GM18867 (cell line): Measurements from ENCODE around the gene SLC4A11.
A peak's percentile ranks its signal among the peaks of the same experiment; 100 is the strongest.
"Not testable (repeated sequence)": the region's sequence is repeated elsewhere in the genome, so short reads cannot be mapped to it uniquely, and the experiment has no call there.

ENCODE experiments used
- ATAC-seq: cut with Tn5 transposase; IDR thresholded peaks from one replicate; pipeline ENCODE4 v1.9.1; 2021; ENCODE audit warnings: mild to moderate bottlenecking, moderate library complexity; ENCODE audit not compliant: unreplicated experiment

The SLC4A11 gene

DNA sequence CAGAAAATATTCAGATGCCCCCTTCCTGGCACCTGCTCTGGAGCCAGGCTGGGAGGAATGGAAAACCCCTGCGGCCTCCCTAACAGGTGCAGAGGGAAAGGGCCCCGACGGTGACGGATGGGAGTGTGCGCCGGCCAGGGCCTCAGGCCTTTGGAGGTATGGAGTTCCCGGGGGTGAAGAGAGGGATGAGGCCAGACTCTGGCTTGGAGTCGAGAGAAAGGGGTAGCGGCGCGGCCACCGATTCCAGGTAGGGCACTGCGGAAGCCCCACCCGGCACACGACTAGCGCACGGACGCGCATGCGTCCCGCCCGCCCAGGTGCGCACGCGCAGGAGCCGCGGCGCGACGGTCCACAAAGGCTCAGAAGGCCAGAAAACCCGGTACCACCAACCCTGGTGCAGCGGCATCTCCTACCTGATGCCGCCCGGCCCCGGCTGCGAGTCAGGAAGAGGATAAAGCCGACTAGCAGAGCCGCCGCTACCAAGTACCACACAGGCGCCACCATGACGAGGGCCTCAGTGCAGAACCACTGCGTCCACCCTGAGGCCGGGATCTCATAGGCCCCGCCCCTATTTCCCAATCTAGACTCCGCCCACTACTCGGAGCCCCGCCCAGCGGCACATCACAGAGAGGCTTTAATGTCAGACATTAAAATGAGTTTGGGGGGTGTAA is 34.7 kb downstream of the SLC4A11 start, which contains the start of gene DDRGK1:
TSS of gene DDRGK1 (minus strand) at position 559 of the 671 bp plus-strand sequence. CDS start at position 504, 55 bp downstream.
- peak; percentile 79 for ATAC-seq

DNA sequence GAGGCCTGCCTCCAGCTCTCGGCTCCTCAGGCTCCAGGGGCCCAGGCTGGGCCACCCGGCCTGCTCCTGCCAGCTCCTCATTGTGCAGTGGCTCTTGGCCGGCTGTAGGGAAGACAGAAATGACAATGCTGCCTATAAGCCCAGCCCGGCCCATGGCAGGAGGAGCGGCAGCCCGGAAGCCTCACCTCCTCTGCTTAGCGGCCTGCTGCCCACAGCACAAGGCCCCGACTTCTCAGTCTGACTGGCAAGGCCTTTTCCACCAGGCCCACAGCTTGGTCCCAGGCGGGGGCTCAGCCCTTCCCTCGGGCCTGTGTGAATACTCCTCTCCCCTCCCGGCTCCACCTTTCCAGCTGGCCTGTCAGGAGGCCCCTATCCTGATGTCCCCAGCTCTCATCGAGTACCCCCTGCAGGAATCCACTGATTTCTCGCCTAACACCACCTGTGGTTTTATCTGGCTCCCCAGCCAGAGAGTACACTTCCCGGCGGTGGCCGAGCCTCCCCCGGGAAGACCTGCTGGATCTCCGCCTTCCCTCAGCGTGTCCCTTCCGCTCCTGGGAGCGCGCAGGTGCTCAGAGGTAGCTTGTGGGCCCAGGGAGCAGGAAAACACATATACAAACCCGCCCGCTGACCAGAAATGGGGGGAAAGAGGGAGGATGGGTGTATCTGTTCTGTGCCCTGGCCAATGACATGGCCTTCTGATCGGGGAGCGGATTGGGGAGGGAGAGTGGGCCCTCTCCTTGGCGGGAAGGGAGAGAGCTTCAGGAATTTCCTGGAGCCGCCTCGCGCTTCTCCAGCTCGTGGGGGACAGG is 35.5 kb downstream of the SLC4A11 start:
- ATAC-seq = peak; percentile 11

DNA sequence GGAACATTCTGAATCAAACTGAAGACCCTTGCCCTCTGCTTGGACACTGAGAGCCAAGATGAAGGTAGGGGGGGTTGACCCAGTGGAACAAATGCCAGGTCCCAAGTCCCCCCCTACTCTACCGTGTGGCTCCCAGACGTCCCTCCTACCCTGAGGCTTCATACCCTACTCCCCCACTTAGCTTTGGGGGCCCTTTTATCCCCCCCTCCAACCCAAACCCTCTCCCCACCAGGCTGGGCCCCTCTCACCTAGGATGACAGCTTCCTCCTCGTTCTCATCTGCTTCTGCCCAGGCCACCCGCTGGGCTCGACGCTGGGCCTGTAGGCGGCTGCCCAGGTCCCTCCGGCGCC is 36.0 kb downstream of the SLC4A11 start:
- ATAC-seq = no peak

DNA sequence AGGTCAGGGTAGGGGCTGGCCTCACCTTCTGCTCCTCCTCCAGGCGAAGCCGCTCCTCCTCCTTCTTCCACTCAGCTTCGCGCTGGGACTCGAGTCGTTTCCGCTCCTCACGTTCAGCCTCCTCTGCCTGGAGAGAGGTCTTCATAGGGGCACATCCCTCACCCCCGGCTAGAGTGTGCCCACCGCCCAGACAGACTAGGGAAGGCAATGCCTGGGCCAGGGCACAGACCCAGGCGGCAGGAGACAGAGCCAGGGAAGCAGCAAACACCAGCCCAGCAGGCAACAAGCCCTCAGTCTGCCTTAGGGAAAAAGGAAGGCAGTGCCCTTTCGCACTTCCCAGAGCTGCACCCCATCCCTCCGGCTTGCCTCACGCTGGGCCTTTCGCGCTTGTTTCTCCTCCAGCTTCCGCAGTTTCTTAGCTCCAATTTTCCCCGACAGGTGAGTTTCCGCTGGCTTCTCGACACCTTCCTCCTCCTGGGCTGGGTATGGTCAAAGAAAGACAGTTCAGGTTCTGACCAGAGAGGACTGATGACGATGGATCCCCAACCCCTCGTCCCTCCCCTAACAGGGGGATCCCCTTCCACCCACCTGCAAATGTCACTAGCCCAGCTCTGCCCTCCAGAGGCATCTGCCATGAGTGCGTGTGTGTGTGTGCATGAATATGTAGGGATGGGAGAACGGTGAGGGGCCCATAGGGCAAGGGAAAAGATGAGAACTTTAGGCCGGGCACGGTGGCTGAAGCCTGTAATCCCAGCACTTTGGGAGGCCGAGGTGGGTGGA is 38.8 kb downstream of the SLC4A11 start:
- ATAC-seq = no peak

DNA sequence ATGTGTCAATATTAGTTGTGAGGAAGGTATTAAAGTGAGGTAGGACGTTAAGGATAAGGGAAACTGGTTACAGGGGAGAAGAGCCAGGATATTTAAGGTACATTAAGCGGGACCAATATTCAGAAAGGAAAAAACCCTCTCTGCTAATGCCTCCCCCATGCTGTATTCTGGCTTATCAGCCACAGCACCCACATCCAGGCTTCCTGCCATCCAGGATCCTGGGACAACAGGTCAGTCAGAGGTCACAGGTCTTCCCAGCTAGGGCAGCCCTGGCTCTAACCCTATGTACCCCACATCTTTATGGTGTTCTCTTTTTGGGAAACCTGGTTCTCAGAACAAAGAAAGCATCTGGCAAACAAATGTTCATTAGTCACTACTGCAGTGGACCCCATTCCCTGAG is 39.8 kb downstream of the SLC4A11 start:
- ATAC-seq = no peak

DNA sequence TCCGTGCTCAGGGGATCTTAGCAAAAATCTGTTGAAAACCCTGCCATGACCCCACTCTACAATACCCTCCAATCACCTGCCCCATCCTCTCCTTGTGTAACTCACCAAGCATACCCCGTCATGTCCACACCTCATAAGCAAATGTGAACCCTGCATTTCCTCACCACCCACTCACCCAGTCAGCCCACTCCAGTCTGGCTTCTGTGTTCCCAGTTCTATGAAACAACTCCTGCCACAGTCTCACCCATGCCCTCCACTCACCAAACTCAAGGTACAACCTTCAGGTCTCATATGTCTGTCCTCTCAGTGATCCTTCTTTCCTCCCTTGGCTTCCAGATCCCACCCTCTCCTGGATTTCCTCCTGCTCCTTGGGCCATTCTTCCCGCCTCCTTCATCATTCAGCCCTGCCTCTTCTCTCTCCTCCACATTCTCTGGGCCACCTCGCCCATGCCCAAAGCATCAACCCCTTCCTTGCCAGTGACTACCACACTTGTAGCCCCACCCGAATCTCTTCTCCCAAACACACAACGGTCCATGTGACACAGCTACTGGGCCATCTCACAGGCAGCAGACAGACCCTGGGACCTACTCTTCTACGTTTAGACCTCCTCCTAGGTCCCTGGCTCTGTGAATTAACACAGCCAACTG is 43.3 kb downstream of the SLC4A11 start:
- ATAC-seq = no peak

DNA sequence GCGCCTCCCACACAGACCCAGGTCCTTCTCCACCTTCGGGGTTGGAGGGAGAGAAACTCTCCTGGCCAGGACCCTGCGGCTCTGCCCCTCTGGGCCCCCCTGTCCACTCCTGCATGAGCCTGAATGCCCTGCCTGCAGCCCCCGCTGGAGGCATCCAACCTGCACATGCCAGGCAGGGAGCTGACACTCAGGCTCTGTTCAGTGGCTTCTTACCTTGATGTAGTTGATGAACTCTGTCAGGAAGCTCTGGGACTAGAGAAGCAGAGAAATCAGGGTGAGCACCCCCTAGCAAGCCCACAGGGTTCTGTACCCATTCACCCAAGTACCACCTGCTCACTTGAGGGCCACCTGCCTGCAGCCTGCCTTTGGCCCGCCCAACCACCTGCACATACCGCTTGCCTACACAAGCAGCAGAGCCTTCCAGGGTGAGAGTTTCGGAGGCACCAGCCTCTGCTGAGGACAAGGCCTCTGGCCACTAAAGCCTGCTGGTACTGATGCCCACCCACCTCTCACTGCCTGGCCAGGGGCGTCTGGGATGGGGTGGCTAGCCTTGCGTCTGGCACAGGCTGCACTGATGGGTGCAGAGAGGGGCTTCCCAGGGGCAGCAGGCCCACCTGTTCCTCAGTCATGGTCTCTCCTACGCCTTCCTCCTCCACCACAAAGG is 44.2 kb downstream of the SLC4A11 start:
- no peak for ATAC-seq

DNA sequence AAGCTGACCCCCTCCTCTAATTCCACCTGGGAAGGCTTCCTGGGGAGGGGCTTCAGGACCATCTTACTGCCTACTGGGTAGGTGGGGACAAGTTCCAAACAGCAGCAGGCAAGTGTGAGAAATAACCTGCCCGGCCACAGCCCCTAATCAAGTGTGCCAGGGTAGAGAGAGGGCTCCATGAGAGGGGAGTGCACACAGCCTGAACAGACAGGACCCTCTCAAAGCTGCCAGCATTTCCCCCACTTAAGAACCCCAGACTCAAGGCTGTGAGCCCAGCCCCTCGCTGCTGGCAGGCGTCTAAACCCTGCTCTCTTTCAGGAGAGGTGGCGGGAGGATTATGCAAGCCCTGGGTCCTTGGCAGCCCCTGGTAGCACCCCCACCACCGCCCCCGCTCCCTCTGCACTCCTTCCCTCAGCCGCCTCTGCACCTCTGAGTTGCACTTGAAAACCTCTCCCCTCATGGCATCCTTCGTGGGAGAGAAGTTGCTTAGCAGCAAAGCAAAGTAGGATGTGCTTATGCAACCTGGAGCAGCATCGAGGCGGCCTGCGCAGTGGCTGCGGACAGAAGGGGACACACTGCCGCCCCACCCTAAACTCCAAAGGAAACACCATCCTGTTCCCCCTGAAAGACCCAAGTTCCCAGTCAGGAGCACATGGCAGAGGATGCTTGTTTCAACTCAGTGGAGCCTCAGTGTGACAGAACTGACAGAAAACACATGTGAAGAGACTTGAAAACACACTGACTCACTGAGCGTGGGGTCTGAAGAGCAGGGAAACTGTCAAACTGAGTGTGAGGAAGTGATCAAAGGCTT is 45.0 kb downstream of the SLC4A11 start:
- no peak for ATAC-seq

DNA sequence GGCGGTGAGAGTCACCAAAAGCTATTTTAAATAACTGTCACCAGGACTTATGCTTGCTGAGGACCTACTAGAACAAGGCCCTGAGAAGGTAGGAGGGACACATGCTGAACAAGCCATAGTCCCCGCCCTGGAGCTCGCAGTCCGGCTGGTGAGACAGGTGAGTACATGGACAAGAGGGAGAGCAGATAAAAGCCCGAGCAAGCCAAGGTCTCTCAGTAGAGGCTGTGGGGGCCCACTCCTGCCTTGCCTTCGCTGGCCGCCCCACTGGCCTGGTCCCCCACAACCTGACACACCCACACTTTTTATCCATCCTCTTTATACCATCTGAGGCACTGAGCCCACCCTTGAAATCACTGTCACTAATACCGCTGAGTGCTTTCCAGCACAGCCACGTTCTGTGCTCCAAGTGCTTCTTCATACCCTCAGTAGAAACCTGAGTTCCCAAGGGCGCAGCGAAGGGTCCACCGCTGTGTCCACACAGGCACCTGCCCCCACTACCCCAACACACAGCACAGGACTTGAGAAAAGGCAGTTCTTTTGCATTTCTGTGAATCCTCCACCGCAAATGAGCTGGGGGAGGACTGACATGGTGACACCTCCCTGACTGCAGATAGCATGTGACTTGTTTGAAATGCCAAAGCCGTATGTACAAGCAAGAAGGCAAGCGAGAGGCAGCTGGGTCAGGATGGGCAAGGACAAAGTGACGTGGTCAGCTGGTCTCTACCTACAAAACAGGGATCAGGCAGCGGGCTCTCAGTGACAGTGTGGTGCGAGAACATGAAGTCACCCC is 46.6 kb downstream of the SLC4A11 start:
- no peak for ATAC-seq

DNA sequence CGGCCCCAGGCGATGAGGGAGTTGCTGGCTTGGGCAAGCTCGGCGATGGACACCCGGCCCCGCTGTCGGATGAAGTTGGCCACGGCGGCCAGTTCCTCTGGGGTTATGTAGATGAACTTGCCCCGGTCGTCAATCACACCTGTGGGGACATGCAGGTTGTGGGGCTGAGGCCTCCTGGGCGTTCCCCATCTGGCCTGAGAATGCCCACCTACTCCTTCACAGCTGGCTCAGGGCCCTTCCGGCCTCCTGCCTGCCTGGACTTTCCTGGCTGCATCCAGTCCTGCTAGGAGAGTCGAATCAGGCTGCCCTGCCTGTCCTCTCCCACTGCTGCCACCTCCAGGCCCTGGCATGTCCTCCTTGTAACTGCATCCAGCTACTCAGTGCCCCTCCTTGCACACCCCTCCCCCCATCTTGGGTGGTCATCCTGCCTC is 48.3 kb downstream of the SLC4A11 start:
- ATAC-seq = no peak

DNA sequence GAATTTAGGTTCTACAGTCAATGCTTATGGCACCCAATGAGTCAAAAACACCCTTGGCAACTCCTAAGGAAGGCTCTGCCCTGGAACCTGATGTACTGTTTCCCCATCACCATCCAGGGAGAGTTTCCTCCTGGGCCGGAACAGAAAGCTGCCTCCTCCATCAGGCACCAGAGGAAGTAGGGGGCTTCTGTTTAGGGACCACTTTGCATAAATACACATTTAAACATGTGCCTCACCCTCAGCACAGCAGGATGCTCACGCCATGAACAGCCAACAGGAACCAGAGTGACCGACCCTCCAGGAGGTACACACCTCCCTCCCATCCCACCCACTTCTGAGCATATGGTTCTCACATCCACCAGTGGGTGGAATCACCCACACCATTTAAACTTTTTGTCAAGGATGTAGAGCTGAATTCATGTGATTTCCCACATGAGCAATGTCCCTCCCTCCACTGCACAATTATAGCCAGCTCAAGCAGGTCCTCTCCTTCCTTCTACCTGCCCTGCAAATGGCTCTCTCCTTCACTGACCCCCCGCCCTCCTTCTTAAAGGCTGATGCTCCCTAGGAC is 49.3 kb downstream of the SLC4A11 start:
- ATAC-seq = no peak

DNA sequence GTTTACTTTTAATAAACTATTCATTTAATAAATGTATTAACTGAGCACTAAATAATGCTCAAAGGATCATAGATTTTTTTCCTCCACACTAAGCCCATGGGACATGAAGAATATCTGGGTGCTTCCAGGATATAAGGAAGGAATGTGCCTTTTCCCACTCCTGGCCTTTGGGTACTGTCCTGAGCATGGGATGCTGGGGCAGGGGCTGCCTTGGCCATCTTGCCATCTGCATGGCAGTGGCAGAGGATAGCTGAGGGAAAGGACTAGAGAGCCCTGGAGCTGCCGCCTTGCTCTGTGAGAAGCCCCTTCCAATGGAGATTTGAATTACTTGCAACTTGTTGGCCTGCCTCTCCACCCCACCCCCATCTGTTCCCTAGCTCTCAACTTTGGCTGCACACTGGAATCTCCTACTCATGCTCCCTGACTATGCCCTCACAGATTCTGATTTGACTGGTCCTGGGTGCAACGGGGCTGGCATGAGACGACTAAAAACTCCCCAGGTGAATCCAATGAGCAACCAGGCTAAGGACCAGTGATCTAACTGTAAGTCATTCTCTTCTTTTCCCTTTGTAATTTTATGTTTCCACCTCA is 50.1 kb downstream of the SLC4A11 start:
- ATAC-seq = no peak

DNA sequence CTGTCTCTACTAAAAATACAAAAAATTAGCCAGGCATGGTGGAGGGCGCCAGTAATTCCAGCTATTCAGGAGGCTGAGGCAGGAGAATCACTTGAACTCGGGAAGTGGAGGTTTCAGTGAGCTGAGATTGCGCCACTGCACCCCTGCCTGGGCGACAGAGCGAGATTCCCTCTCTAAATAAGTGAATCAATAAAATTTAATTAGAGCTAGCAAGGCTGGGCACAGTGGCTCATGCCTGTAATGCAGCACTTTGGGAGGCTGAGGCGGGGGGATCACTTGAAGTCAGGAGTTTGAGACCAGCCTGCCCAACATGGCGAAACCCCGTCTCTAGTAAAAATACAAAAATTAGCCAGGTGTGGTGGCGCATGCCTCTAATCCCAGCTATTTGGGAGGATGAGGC is 51.1 kb downstream of the SLC4A11 start:
- ATAC-seq = not testable (repeated sequence)

DNA sequence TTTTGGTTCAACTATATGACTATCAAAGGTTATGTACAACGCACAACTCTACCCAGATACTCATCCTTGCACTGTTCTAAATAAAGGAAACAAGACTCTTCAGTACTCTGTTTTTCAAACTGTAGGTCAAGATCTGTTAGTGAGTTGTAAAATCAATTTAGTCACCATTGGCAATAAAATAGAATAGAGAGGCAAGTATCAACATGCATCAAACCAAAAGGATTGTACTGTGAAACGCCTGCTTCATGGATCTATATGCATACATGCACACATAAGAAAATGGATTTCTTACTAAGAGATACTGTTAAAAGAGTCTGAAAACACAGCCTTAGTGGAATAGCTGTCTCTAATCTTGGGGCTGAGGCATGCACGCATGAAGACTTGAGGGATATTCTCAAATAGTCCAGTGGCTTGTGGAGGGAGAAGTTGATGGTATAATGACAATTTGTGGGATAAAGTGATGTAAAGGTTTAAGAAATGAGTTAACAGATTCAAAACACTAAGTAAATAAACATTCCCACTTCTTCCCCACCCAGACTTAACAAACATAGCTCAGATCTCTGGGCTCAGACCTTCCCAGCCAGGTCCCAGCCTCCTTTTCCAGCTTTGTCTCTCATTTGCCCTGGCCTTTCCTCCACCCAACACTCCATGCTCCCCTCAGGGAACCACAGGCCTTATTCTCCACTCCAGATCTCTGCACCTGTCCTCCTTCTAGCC is 54.9 kb downstream of the SLC4A11 start:
- ATAC-seq = no peak

DNA sequence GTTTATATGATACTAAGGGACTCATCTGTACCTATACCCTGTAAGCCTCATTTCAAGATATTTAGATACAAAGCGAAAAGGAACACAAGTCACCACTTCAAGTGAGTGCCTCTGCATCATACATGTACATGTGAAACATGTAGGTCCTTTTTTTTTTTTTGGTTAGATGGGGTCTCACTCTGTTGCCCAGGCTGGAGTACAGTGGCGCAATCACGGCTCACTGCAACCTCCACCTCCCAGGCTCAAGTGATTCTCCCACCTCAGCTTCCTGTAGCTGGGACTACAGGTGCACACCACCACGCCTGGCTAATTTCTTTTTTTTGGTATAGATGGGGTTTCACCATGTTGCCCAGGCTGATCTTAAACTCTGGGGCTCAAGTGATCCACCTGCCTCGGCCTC is 56.6 kb downstream of the SLC4A11 start:
- ATAC-seq = not testable (repeated sequence)

DNA sequence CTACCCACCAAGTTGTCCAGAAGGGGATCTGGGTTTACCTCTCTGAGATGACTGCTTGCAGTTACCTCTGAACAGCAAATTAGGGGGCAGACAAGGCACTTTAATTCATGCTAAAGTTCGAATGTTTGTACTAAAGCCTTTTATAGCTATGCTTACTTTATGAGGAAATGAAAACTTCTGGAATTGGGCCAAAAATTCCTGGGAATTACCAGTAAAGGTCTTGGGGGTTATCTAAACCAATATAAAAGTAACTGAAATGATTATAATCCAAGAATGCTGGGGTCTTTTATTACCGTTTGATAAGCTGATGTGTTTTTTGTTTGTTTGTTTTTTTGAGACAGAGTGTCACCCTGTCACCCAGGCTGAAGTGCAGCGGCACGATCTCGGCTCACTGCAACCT is 57.7 kb downstream of the SLC4A11 start:
- no peak for ATAC-seq

DNA sequence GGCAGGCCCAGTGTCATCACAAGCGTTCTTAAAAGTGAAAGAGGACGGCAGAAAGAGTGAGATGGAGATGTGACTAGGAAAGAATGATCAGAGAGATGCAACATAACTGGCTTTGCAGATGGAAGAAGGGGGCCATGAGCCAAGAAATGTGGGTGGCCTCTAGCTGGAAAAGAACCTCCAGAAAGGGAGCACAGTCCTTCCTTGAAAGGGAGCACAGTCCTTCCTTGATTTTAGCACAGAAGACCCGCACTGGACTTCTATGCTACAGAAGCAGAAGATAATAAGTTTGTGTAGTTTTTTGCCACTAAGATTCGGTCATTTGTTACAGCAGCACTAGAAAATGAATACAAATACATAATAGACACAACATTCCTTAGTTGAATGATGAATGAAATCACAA is 58.7 kb downstream of the SLC4A11 start:
- ATAC-seq = no peak
